Tracheal epithelial cell (primary cell): ENCODE measurements around the gene HLA-DRB5. TPM values are rescaled to one million over a fixed set of nuclear protein-coding genes. Genes with fewer than 3 reads are reported as not detected.

Source experiments
- total RNA-seq: library from RNA; depleted of rRNA; stranded (reverse); fragments of >200 nt; gene quantifications from 2 replicates; pipeline ENCODE4 v1.2.1, GENCODE V29; 2014

HLA-DRB5 gene
- total RNA-seq, result under 0.01 TPM in 1 of 2 replicates, not detected in the other

DNA sequence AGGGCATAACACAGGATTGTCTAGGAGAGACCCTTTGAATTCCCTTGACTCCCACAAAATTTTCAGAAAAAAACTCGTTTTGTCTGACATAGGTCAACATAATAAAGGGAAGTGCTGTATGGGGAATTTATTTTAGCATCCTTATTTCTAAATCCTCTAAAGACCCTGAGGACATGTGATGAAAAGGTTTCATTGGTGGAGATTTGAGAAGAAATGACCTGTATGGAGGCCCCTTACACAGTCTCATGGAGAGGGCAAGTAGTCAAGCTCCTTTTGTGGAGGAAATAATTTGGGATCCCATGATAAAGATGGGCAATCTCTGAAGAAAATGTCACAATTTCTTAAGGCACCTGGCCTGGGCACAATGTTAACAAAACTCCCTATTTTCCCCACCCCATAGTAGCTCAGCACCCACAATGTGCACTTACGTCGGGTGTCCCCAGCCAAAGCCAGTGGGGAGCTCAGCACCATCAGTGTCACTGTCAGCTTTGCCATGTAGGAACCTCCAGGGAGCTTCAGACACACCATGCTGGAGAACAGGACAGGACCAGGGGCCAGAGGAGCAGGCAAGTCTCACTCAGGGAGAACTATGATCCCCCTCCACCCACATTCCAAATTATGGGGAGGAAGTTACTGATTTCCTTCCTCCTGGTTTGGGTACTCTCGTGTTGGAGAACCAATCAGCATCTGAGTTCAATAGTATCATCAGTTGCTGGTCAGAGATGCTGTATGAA, at the start of gene HLA-DRB5:
Gene HLA-DRB5 (minus strand): TSS at position 591 of the 734 bp plus-strand sequence. CDS start 63 bp downstream, at position 528.

Other genes with a start within 250 kb of the HLA-DRB5 start
- not detected in 2 replicates for gene TSBP1, start 158.4 kb downstream of the HLA-DRB5 start, total RNA-seq
- gene BTNL2, start 123.1 kb downstream of the HLA-DRB5 start, total RNA-seq, result not detected in 2 replicates
- gene HLA-DRA, start 90.4 kb downstream of the HLA-DRB5 start, total RNA-seq, result not detected in 2 replicates
- gene HLA-DRB1, start 59.6 kb upstream of the HLA-DRB5 start, total RNA-seq, result 3.4 TPM in 1 of 2 replicates, not detected in the other
- 0.24 TPM in 1 of 2 replicates, not detected in the other for gene HLA-DQA1, start 107.1 kb upstream of the HLA-DRB5 start, total RNA-seq
- gene HLA-DQB1, start 136.4 kb upstream of the HLA-DRB5 start, total RNA-seq, result 7.7 TPM in 1 of 2 replicates, not detected in the other
- gene HLA-DQA2, start 211.1 kb upstream of the HLA-DRB5 start, total RNA-seq, result not detected in 2 replicates
- gene HLA-DQB2, start 233.2 kb upstream of the HLA-DRB5 start, total RNA-seq, result not detected in 2 replicates